Stomach (tissue), 4 donors: ENCODE measurements around the gene MRPL49.

ENCODE experiments used
- CTCF ChIP-seq, 7 experiments: fragments of 450-650 bp in 4 of 7; fragments of 200-600 bp in 3 of 7; sonication (generic) in 3 of 7; IDR thresholded peaks; one replicate each; pipeline ENCODE4 v1.5.1; 2016 to 2019; ENCODE audit warnings: antibody characterized with exemption in 7 of 7, control low read depth in 2 of 7, mild to moderate bottlenecking in 1 of 7
- POLR2A ChIP-seq, 4 donors: fragments of 450-650 bp; IDR thresholded peaks; one replicate each; pipeline ENCODE4 v1.6.1; 2016; ENCODE audit warnings: antibody characterized with exemption in 4 of 4, control low read depth in 2 of 4, mild to moderate bottlenecking in 1 of 4, moderate library complexity in 1 of 4
- POLR2AphosphoS5 ChIP-seq, 3 donors: sonication (generic); formaldehyde crosslinking; IDR thresholded peaks; one replicate each; pipeline ENCODE4 v1.6.1; 2016; ENCODE audit warnings: antibody characterized with exemption in 3 of 3

- no peak for TF ChIP-seq CTCF (IDR thresholded peaks at IDR 0.05)
- no peak for TF ChIP-seq POLR2AphosphoS5 (IDR thresholded peaks at IDR 0.05)
- TF ChIP-seq POLR2A (IDR thresholded peaks at IDR 0.05) = no peak
Measured at GRCh38 chr11:65124480-65125196, 2.5 kb downstream of the MRPL49 start.
